B cell (primary cell): Measurements from ENCODE around the gene MIP. TPM values are rescaled to one million over a fixed set of nuclear protein-coding genes. Genes with fewer than 3 reads are reported as not detected.
"Not testable (repeated sequence)": the region's sequence is repeated elsewhere in the genome, so short reads cannot be mapped to it uniquely, and the experiment has no call there.

Experiments
- ATAC-seq: fragments of 200-7000 bp; cut with Tn5 transposase; one replicate; pipeline ENCODE4 v1.10.0; 2021; ENCODE audit warnings: low read depth, mild to moderate bottlenecking, moderate number of reproducible peaks, moderate library complexity
- CTCF ChIA-PET: fragments of 350-600 bp; sonication (Branson Sonifier 250); formaldehyde crosslinking; loops from one replicate; lab custom pipeline; 2021; ENCODE audit warnings: antibody characterized with exemption, inconsistent platforms; lab: Charles Lee
- POLR2A ChIA-PET: fragments of 350-600 bp; sonication (Branson Sonifier 250); formaldehyde crosslinking; loops from one replicate; lab custom pipeline; 2021; ENCODE audit warnings: antibody characterized with exemption; lab: Charles Lee
- DNase-seq: peaks from one replicate; pipeline ENCODE4 v3.0.0; 2013
- H2AFZ ChIP-seq: 2 replicates; pipeline ENCODE4 v1.6.1; 2012; ENCODE audit warnings: mild to moderate bottlenecking, low read depth, low read length; ENCODE audit not compliant: insufficient read depth, poor library complexity, severe bottlenecking
- H3K27ac ChIP-seq, 2 donors: 1 replicate in 1 of 2; 2 replicates in 1 of 2; pipeline ENCODE4 v1.5.1; 2012 to 2013; ENCODE audit warnings: low read length in 2 of 2, mild to moderate bottlenecking in 2 of 2, moderate library complexity in 1 of 2
- H3K27me3 ChIP-seq, 4 experiments: fragments of 200-600 bp in 1 of 4; sonication (generic) in 1 of 4; replicated peaks in 1 of 4; 1 replicate in 2 of 4; 2 replicates in 2 of 4; pipeline versions ENCODE4 v1.6.1 to v1.7.0; 2013 to 2016; ENCODE audit warnings: low read length in 3 of 4, mild to moderate bottlenecking in 2 of 4, mixed read lengths in 1 of 4, moderate library complexity in 1 of 4; ENCODE audit not compliant: insufficient read depth in 4 of 4, control insufficient read depth in 3 of 4; ENCODE audit errors: control extremely low read depth in 1 of 4
- H3K36me3 ChIP-seq, 2 experiments: replicated peaks in 1 of 2; 1 replicate in 1 of 2; 2 replicates in 1 of 2; pipeline versions ENCODE4 v1.6.1 to v1.7.1; 2013; ENCODE audit warnings: low read length in 1 of 2; ENCODE audit not compliant: insufficient read depth in 2 of 2, control insufficient read depth in 1 of 2; ENCODE audit errors: control extremely low read depth in 1 of 2, extremely low read depth in 1 of 2
- H3K4me1 ChIP-seq, 2 donors: fragments of 200-600 bp in 1 of 2; sonication (generic) in 1 of 2; 1 replicate in 1 of 2; 2 replicates in 1 of 2; pipeline versions ENCODE4 v1.5.1 to v1.6.1; 2013 to 2017; ENCODE audit warnings: low read length in 2 of 2; ENCODE audit not compliant: control insufficient read depth in 2 of 2, insufficient read depth in 2 of 2
- H3K4me2 ChIP-seq: replicated peaks from 2 replicates; pipeline ENCODE3; 2012; ENCODE audit warnings: mild to moderate bottlenecking, low read depth, low read length; ENCODE audit not compliant: poor library complexity, severe bottlenecking
- H3K4me3 ChIP-seq, 5 experiments: fragments of 200-600 bp in 1 of 5; sonication (generic) in 1 of 5; 1 replicate in 3 of 5; 2 replicates in 2 of 5; pipeline versions ENCODE4 v1.5.1 to v1.7.0; 2011 to 2016; ENCODE audit warnings: low read length in 4 of 5, mild to moderate bottlenecking in 4 of 5, low read depth in 2 of 5, control low read depth in 1 of 5, moderate library complexity in 1 of 5; ENCODE audit not compliant: insufficient read depth in 1 of 5; ENCODE audit errors: control extremely low read depth in 1 of 5, extremely low read depth in 1 of 5
- H3K79me2 ChIP-seq: fragments of 200-600 bp; sonication (generic); one replicate; pipeline ENCODE4 v1.6.0; 2016; ENCODE audit warnings: low read length; ENCODE audit not compliant: control insufficient read depth, insufficient read depth
- H3K9ac ChIP-seq: fragments of 200-600 bp; sonication (generic); 2 replicates; pipeline ENCODE4 v1.6.1; 2017; ENCODE audit warnings: mild to moderate bottlenecking, low read length, moderate library complexity
- H3K9me3 ChIP-seq, 3 donors: one replicate each; pipeline versions ENCODE4 v1.6.1 to v1.7.1; 2013; ENCODE audit warnings: low read length in 2 of 3; ENCODE audit not compliant: control insufficient read depth in 2 of 3, insufficient read depth in 1 of 3; ENCODE audit errors: control extremely low read depth in 1 of 3
- H4K20me1 ChIP-seq: 2 replicates; pipeline ENCODE4 v1.6.0; 2012; ENCODE audit warnings: mild to moderate bottlenecking, low read length; ENCODE audit not compliant: insufficient read depth, control insufficient read depth, poor library complexity, severe bottlenecking
- H3K27ac Mint-ChIP-seq: one replicate; pipeline ENCODE4 v1.8.0; 2021; ENCODE audit warnings: mixed read lengths
- H3K27me3 Mint-ChIP-seq: one replicate; pipeline ENCODE4 v1.8.0; 2021; ENCODE audit warnings: mixed read lengths
- H3K4me1 Mint-ChIP-seq: one replicate; pipeline ENCODE4 v1.8.0; 2021; ENCODE audit warnings: mixed read lengths
- H3K4me3 Mint-ChIP-seq: one replicate; pipeline ENCODE4 v1.8.0; 2021; ENCODE audit warnings: mixed read lengths
- H3K9me3 Mint-ChIP-seq: one replicate; pipeline ENCODE4 v1.8.0; 2022; ENCODE audit warnings: mixed read lengths; ENCODE audit not compliant: insufficient read depth
- WGBS: methylation state at CpG from one replicate; pipeline ENCODE4 v1.1.5; 2013; ENCODE audit warnings: missing lambda C conversion rate; ENCODE audit not compliant: insufficient coverage; 5-methylcytosine and 5-hydroxymethylcytosine counted together
- intact Hi-C: fragments of 100-400 bp; cut with micrococcal nuclease; formaldehyde crosslinking; loops from one replicate; pipeline ENCODE4 v1.10.0; 2022
- polyA plus RNA-seq: library from polyadenylated mRNA; depleted of rRNA; stranded (reverse); fragments of >200 nt; gene quantifications from 2 replicates; pipeline ENCODE4 v1.2.3, GENCODE V29; 2012
- total RNA-seq, 2 donors: library from RNA; stranded (reverse); fragments of 120-200 nt in 1 of 2; gene quantifications; 1 replicate in 1 of 2; 2 replicates in 1 of 2; pipeline versions ENCODE4 v1.2.3 to v1.2.4, GENCODE V29; 2013 to 2022

Gene MIP
- total and polyA plus RNA-seq, 2 donors (not counting 1 experiment from before 2014, with no cell fraction given) = not detected

GRCh38 chr12:56494106-56494415, 39.6 kb upstream of the MIP start:
- H3K4me1 Mint-ChIP-seq, DNase-seq, H3K27me3 ChIP-seq, H3K9me3 Mint-ChIP-seq, H3K4me3 Mint-ChIP-seq, POLR2A ChIA-PET, H3K4me1 ChIP-seq, ATAC-seq, H3K27ac Mint-ChIP-seq, H2AFZ ChIP-seq, H3K36me3 ChIP-seq, H4K20me1 ChIP-seq, CTCF ChIA-PET, H3K4me3 ChIP-seq, H3K79me2 ChIP-seq, H3K4me2 ChIP-seq, intact Hi-C loops, H3K9ac ChIP-seq, H3K27ac ChIP-seq: not testable (repeated sequence)
- peaks cover 0 to 12% (median 0%) of the 10 kb centered on the region in 3 donors for H3K9me3 ChIP-seq
- WGBS = 100% methylated on average over 12 of the region's 15 CpGs
- H3K27me3 Mint-ChIP-seq = peaks cover 12% of the 10 kb centered on the region

DNA sequence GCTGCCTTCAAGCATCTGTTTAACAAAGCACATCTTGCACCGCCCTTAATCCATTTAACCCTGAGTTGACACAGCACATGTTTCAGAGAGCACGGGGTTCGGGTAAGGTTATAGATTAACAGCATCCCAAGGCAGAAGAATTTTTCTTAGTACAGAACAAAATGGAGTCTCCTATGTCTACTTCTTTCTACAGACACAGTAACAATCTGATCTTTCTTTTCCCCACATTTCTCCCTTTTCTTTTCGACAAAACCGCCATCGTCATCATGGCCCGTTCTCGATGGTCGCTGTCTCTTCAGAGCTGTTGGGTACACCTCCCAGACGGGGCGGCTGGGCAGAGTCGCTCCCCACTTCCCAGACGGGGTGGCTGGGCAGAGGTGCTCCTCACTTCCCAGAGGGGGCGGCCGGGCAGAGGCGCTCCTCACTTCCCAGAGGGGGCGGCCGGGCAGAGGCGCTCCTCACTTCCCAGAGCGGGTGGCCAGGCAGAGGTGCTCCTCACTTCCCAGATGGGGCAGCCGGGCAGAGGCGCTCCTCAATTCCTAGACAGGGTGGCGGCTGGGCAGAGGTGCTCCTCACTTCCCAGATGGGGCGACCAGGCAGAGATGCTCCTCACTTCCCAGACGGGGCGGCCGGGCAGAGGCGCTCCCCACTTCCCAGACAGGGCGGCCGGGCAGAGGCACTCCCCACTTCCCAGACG, 39.1 kb upstream of the MIP start:
- H2AFZ ChIP-seq, H3K36me3 ChIP-seq, H3K79me2 ChIP-seq, H3K27me3 ChIP-seq, POLR2A ChIA-PET, ATAC-seq, H3K9ac ChIP-seq, DNase-seq, H3K4me3 Mint-ChIP-seq, H4K20me1 ChIP-seq, H3K27ac ChIP-seq, H3K4me1 ChIP-seq, H3K4me1 Mint-ChIP-seq, CTCF ChIA-PET, H3K27ac Mint-ChIP-seq, intact Hi-C loops, H3K4me3 ChIP-seq, H3K9me3 Mint-ChIP-seq, H3K4me2 ChIP-seq: not testable (repeated sequence)
- peaks cover 0 to 12% (median 0%) of the 10 kb centered on the region in 3 donors for H3K9me3 ChIP-seq
- H3K27me3 Mint-ChIP-seq = peaks cover 13% of the 10 kb centered on the region
- 95% methylated on average over 31 of the region's 31 CpGs for WGBS
